Astrocyte of the cerebellum (primary cell): ENCODE results near the gene TMEM94.

Source experiments
- DNase-seq: peaks from one replicate; pipeline ENCODE4 v3.0.0-alpha.2; 2011; ENCODE audit warnings: low read depth
- H3K4me3 ChIP-seq: 2 replicates; pipeline ENCODE4 v1.5.1; 2011; ENCODE audit warnings: mild to moderate bottlenecking, low read depth, low read length, moderate library complexity
- in situ Hi-C: cut with HindIII; loops from 2 replicates; pipeline ENCODE4 v1.10.0; 2017; ENCODE audit warnings: low sequenced_read_pairs
- TF ChIP-seq, protein P1 (sequence below): IDR thresholded peaks from 2 replicates; pipeline ENCODE4 v1.5.1; 2012; ENCODE audit warnings: low read length, low read depth, moderate library complexity, mild to moderate bottlenecking; ENCODE audit errors: missing control alignments

The TMEM94 gene

DNA sequence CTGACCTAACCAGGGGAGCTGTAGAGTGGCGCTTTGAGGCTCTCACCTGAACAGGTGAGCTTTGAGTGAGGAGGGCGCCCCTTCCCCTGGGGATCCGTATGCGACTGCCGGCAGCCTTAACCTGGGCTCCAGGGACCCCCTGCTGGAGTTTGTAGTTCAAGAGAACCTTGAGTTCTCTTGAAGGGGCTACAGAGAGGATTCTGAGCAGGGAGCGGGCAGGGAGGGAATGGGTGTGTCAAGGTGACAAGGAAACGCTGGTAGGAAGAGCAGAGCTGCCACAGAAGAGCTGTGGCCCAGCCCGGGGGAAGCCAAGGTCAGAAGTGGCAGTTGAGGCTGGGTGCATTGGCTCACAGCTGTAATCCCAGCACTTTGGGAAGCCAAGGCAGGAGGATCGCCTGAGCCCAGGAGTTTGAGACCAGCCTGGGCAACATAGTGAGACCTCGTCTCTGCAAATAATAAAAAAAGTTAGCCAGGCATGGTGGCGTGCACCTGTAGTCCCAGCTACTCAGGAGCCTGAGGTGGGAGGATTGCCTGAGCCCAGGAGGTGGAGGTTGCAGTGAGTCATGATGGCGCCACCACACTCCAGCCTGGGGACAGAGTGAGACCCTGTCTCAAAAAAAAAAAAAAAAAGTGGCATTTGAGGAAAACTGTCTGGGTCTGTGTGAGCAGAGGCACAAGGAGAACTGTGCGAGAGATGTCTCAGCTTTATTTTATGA, 70.3 kb downstream of the TMEM94 start:
- DNase-seq = no peak
- no peak overlapping the region for H3K4me3 ChIP-seq
- in situ Hi-C loops = no loop called here
- TF ChIP-seq, protein P1, sequence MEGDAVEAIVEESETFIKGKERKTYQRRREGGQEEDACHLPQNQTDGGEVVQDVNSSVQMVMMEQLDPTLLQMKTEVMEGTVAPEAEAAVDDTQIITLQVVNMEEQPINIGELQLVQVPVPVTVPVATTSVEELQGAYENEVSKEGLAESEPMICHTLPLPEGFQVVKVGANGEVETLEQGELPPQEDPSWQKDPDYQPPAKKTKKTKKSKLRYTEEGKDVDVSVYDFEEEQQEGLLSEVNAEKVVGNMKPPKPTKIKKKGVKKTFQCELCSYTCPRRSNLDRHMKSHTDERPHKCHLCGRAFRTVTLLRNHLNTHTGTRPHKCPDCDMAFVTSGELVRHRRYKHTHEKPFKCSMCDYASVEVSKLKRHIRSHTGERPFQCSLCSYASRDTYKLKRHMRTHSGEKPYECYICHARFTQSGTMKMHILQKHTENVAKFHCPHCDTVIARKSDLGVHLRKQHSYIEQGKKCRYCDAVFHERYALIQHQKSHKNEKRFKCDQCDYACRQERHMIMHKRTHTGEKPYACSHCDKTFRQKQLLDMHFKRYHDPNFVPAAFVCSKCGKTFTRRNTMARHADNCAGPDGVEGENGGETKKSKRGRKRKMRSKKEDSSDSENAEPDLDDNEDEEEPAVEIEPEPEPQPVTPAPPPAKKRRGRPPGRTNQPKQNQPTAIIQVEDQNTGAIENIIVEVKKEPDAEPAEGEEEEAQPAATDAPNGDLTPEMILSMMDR = no peak

DNA sequence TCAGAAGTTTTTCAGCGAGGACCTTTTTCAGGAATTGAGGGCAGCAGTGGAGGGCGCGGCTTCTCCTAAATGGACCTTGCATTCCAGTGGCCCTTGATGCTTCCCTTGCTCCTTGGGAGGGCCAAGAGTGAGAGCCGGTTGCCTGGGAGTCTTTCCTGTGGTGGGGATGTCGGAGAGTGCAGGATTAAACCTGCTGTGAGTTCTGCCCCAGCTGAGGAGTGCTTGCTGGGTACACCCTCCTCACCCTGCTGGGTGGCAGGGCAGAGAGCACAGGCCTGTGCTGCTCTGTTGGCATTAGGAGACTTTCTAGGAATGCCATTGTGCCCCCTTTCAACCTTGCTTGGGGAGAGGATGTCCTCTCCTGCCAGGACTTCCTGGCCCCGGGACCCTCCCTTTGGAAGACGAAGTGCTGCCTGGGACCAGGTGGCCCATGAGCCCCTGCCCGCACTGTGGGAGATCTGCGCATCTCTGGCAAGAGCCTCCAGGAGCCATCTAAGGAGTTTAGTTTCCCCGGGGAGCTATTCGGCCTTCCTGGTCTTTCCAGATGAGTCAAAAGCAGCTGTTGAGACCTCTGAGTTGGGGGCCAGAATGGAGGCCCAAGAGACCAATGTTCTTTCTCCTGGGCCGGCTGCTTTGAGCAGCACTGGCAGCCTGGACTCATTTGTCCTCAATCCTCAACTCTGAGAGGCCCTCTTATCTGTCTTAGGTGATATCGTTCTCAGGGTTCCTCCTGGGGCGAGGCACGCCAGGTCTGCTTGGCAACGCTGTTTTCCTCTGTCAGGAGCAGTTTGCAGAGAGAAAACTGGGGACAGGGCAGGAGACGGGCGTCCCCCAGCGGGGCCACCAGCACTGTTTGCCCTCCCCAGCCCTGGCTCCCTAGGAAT, 74.6 kb downstream of the TMEM94 start:
- no peak for DNase-seq
- TF ChIP-seq, protein P1 = no peak
- in situ Hi-C loops = no loop called here
- H3K4me3 ChIP-seq = no peak overlapping the region

DNA sequence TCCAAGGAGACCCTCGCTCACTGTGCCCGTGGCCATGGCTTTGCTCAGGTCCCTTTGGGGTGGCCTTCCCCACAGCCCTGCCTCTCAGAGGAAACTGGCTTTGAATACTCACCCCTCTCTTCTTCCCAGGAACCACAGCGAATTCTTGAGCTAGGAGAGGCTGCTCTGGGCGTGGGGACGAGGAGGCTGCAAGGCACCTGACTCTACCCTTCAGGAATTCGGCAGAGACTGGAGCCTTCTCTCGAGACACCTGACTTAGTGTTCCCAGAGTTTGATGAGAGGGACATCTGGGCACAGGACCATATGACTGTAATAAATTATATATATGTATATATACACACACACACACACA, 75.3 kb downstream of the TMEM94 start:
- H3K4me3 ChIP-seq = no peak overlapping the region
- in situ Hi-C loops = no loop called here
- TF ChIP-seq, protein P1 = no peak
- no peak for DNase-seq

DNA sequence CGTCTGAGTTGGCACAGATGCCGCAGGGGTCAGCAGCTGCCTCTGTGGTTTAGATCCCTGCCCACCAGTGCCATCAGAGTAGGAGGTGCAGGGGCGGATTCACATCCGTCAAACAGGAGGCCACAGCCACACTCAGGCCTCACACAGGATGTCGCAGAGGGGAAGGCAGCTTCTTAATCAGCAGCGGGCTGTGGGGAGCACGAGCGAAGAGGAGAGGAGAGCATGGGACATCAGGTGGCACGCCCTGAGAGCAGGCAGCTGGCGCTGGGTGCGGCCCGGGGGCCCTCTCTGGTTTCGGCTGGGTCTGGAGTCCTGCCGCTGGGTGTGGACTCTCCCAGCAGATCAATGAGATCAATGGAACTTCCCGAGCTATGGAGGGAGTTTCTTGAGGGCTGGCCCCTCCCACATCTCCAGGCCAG, 78.7 kb downstream of the TMEM94 start:
- TF ChIP-seq, protein P1 = no peak
- in situ Hi-C loops = no loop called here
- DNase-seq = no peak
- no peak overlapping the region for H3K4me3 ChIP-seq

DNA sequence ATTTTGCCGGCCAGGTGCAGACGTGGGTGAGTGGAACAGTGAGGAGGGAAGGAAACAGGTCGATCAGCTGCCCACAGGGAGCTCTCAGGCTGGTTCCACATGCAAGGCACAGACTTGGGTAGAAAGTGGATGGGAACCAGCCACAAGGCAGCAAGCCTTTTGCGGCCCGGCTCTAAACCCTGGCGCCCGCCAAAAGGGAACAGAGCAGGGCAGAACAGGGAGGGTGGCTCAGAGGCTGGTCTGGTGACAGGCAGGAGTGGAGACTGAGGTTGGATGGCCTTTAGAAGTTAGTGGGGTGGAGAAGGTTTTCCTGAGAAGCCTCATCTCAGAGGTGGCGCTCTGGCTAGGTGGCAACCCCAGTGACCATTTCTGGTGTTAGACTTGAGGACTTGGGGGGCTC, 79.4 kb downstream of the TMEM94 start:
- DNase-seq = no peak
- TF ChIP-seq, protein P1 = no peak
- H3K4me3 ChIP-seq = no peak overlapping the region
- in situ Hi-C loops = no loop called here

DNA sequence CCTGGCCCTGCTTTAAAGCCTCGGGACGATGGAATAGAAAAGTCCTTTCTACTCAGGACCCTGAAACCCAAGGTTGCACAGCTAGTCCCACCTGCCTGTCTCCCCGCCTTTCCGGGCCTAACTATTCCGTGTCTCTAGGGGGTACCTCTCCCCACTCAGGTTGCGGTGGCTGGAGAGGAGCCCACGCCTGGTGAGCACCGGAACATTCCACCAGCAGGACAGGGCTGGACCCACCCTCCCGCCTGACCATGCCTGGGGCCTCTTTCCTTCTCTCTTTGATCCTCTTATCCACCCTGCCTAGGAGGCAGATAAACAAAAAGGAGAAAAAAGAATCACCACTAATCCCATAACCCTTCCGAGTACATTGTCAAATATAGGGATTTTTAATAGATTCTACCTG, 79.9 kb downstream of the TMEM94 start:
- in situ Hi-C loops = no loop called here

More for the DNA sequence above, 79.9 kb downstream of the TMEM94 start:
- TF ChIP-seq, protein P1 = no peak
- no peak overlapping the region for H3K4me3 ChIP-seq
- DNase-seq = no peak
